ENCODE measurements around the gene MTFR1L. TPM values are rescaled to one million over a fixed set of nuclear protein-coding genes. Genes with fewer than 3 reads are reported as not detected.

The MTFR1L gene
- total RNA-seq, 1 experiment from 2014 or later, result 26.2 TPM

GRCh38 chr1:25881266-25881665 lies 61.5 kb downstream of the MTFR1L start:
- Histone ChIP-seq H3K36me3 (ENCODE audit: control insufficient read depth, insufficient read depth, low read length) (no peaks in the 10 kb centered on the region), H3K9me3 (no peaks in the 10 kb centered on the region)
- POLR2A ChIA-PET, result no interaction called here

More at GRCh38 chr1:25881266-25881665, 61.5 kb downstream of the MTFR1L start:
- Histone ChIP-seq H3K27me3 (replicated peaks; ENCODE audit: control insufficient read depth, insufficient read depth, low read length) (no peaks in the 10 kb centered on the region), H3K4me3 (ENCODE audit: low read depth, low read length) (no peak overlapping the region), H3K4me1 (peaks cover 39% of the 10 kb centered on the region)
- H3K27me3 Mint-ChIP-seq (ENCODE audit: insufficient read depth, unreplicated experiment), result no peaks in the 10 kb centered on the region
- peaks cover 6% of the 10 kb centered on the region for H3K36me3 Mint-ChIP-seq (ENCODE audit: insufficient read depth, unreplicated experiment)
- no peak for DNase-seq
- H3K4me1 Mint-ChIP-seq (ENCODE audit: low read depth, unreplicated experiment), result peaks cover 32% of the 10 kb centered on the region
- H3K4me3 Mint-ChIP-seq (ENCODE audit: unreplicated experiment), result no peak overlapping the region
- no peak overlapping the region for H3K27ac Mint-ChIP-seq (ENCODE audit: unreplicated experiment)
- no TSS peak for BruUV-seq (replicated peaks)
- TF ChIP-seq CTCF (IDR thresholded peaks at IDR 0.05; ENCODE audit: insufficient read depth in 1 of 2, low read depth in 1 of 2, low read length in 1 of 2, severe bottlenecking in 1 of 2, unreplicated experiment in 1 of 2), result no peak
- intact Hi-C loops (cut with micrococcal nuclease; ENCODE audit: unreplicated experiment), result no loop called here
- CTCF ChIA-PET, result no interaction called here
- H3K9me3 Mint-ChIP-seq (ENCODE audit: unreplicated experiment), result no peaks in the 10 kb centered on the region

Other genes starting within 250 kb of the MTFR1L start
- 2.7 and 3.5 TPM in 2 replicates for gene MAN1C1, start 203.2 kb upstream of the MTFR1L start, total RNA-seq (2022)
- gene SELENON, start 19.8 kb upstream of the MTFR1L start, total RNA-seq (2022), result 58.3 and 60.6 TPM in 2 replicates
- 12.3 and 16.8 TPM in 2 replicates for gene AUNIP, start 39.5 kb downstream of the MTFR1L start, total RNA-seq (2022)
- gene PAQR7, start 55.8 kb downstream of the MTFR1L start, total RNA-seq (2022), result 22.3 and 26.0 TPM in 2 replicates
- 188 and 207 TPM in 2 replicates for gene STMN1, start 86.5 kb downstream of the MTFR1L start, total RNA-seq (2022)
- gene PAFAH2, start 178.1 kb downstream of the MTFR1L start, total RNA-seq (2022), result 8.0 and 11.1 TPM in 2 replicates
- 0.09 and 0.34 TPM in 2 replicates for gene EXTL1, start 201.8 kb downstream of the MTFR1L start, total RNA-seq (2022)
- 1.1 and 3.0 TPM in 2 replicates for gene SLC30A2, start 226.2 kb downstream of the MTFR1L start, total RNA-seq (2022)
- gene TRIM63, start 247.7 kb downstream of the MTFR1L start, total RNA-seq (2022), result not detected in 2 replicates

All from Caco-2 (cell line).